Measurements from ENCODE around the gene RBM20.

The RBM20 gene

DNA sequence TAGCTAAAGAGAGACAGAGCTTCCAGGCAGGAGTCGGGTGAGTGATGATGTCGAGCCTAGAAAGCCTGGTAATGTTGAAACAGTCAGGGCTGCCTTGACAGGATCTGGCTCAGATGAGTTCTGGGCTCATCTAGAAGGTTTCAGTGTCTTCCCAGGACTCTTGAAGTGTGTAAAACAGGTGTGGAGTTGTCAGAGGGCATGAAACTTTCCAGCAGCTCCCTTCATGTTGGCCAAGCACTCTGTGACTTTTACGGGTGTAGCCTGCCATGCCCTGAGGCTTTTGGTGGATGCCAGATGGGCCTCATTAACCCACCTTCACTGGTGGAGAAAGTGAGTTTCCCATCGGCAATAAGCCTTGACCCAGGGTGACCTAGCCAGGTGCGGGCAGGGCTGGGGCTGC lies 161.2 kb downstream of the RBM20 start:
- H3K27me3 Mint-ChIP-seq (ENCODE audit: low read depth), result peaks cover 4% of the 10 kb centered on the region
- no peaks in the 10 kb centered on the region for H3K9me3 Mint-ChIP-seq
- H3K4me1 Mint-ChIP-seq, result peaks cover 34% of the 10 kb centered on the region
- TF ChIP-seq, protein P1, sequence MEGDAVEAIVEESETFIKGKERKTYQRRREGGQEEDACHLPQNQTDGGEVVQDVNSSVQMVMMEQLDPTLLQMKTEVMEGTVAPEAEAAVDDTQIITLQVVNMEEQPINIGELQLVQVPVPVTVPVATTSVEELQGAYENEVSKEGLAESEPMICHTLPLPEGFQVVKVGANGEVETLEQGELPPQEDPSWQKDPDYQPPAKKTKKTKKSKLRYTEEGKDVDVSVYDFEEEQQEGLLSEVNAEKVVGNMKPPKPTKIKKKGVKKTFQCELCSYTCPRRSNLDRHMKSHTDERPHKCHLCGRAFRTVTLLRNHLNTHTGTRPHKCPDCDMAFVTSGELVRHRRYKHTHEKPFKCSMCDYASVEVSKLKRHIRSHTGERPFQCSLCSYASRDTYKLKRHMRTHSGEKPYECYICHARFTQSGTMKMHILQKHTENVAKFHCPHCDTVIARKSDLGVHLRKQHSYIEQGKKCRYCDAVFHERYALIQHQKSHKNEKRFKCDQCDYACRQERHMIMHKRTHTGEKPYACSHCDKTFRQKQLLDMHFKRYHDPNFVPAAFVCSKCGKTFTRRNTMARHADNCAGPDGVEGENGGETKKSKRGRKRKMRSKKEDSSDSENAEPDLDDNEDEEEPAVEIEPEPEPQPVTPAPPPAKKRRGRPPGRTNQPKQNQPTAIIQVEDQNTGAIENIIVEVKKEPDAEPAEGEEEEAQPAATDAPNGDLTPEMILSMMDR (IDR thresholded peaks at IDR 0.05; ENCODE audit: unreplicated experiment in 3 of 3), result no peak
- H3K27ac Mint-ChIP-seq, result no peak overlapping the region
- H3K4me3 Mint-ChIP-seq, result no peak overlapping the region
- H3K36me3 Mint-ChIP-seq (ENCODE audit: low read depth), result peaks cover 8% of the 10 kb centered on the region

DNA sequence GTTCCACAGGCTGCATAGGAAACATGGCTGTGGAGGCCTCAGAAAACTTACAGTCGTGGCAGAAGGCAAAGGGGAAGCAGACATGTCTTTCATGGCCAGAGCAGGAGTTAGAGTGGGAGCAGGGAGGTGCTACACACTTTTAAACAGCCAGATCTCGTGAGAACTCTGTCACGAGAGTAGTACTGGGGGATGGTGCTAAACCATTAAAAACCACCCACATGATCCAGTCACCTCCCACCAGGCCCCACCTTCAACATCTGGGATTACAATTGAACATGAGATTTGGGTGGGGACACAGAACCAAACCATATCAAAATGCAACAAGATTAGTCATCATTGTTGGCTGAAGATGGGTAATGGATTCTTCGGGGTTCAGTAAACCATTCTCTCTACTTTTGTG lies 162.2 kb downstream of the RBM20 start:
- H3K27me3 Mint-ChIP-seq (ENCODE audit: low read depth), result peaks cover 4% of the 10 kb centered on the region
- no peaks in the 10 kb centered on the region for H3K9me3 Mint-ChIP-seq
- TF ChIP-seq, protein P1 (IDR thresholded peaks at IDR 0.05; ENCODE audit: unreplicated experiment in 3 of 3), result no peak
- H3K4me3 Mint-ChIP-seq, result no peak overlapping the region
- peaks cover 4% of the 10 kb centered on the region for H3K36me3 Mint-ChIP-seq (ENCODE audit: low read depth)
- no peak overlapping the region for H3K27ac Mint-ChIP-seq
- H3K4me1 Mint-ChIP-seq, result peaks cover 34% of the 10 kb centered on the region

DNA sequence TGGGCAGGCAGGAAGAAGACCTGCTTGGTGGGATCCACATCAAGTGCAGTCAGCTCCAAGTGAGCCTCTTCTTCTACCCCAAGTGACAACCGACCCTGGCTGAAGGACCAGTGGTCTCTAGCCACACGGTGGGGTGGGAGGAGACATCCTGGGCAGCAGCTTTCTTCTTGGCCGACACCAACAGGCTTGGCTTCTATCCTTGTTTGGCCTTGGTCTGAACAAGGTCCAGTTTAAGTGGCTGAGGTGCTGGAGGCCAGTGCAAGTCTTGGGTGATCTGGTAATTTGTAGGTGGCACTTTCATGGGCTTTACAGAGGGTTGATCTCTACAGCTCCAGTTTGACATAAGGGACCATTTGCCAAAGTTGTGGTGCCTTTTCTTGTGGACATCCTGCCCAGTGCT lies 164.0 kb downstream of the RBM20 start:
- Mint-ChIP-seq H3K27ac (no peak overlapping the region), H3K9me3 (no peaks in the 10 kb centered on the region), H3K4me3 (no peak overlapping the region), H3K36me3 (ENCODE audit: low read depth) (peaks cover 7% of the 10 kb centered on the region), H3K27me3 (ENCODE audit: low read depth) (peaks cover 4% of the 10 kb centered on the region), H3K4me1 (peaks cover 19% of the 10 kb centered on the region)
- TF ChIP-seq, protein P1 (IDR thresholded peaks at IDR 0.05; ENCODE audit: unreplicated experiment in 3 of 3), result no peak

DNA sequence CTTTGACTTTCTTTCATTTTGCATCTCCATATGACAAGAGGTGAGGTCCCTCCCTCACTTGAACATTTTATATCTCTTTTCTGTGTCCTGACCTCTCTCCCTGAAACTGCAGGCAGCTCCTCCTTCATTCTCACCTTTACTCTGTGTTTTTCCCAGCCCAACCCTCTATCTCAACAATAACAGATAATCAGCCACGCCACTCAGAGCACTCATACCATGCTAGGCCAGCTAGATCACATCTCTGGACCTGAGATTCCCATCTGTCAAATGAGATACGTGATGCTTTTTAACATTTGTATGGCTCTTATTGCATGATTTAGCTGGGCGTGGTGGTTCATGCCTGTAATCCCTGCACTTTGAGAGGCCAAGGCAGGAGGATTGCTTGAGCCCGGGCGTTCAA lies 164.5 kb downstream of the RBM20 start:
- no peak overlapping the region for H3K4me3 Mint-ChIP-seq
- peaks cover 15% of the 10 kb centered on the region for H3K4me1 Mint-ChIP-seq
- H3K9me3 Mint-ChIP-seq, result no peaks in the 10 kb centered on the region
- TF ChIP-seq, protein P1 (IDR thresholded peaks at IDR 0.05; ENCODE audit: unreplicated experiment in 3 of 3), result no peak
- peaks cover 4% of the 10 kb centered on the region for H3K27me3 Mint-ChIP-seq (ENCODE audit: low read depth)
- H3K27ac Mint-ChIP-seq, result no peak overlapping the region
- H3K36me3 Mint-ChIP-seq (ENCODE audit: low read depth), result peaks cover 7% of the 10 kb centered on the region

DNA sequence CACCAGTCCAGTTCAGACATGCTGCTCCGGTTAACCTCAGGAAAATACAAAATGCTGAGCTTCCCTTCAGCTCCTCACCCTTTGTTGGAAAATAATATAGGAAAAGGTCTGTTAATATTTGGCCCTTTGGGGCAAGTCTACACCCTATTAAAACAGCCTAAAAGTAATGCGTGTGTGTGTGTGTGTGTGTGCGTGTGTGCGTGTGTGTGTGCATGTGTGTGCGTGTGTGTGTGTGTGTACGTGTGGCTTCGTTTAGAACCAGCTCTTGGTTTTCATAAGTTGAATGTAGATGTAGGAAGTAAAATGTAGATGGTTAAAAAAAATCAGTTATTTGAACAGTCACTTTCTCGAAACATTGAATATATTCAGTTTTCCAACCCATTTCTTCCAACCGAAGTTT lies 166.5 kb downstream of the RBM20 start:
- no peak overlapping the region for H3K27ac Mint-ChIP-seq
- TF ChIP-seq, protein P1 (IDR thresholded peaks at IDR 0.05; ENCODE audit: unreplicated experiment in 3 of 3), result no peak
- H3K27me3 Mint-ChIP-seq (ENCODE audit: low read depth), result peaks cover 4% of the 10 kb centered on the region
- peaks cover 7% of the 10 kb centered on the region for H3K36me3 Mint-ChIP-seq (ENCODE audit: low read depth)
- H3K4me1 Mint-ChIP-seq, result peaks cover 9% of the 10 kb centered on the region
- no peaks in the 10 kb centered on the region for H3K9me3 Mint-ChIP-seq
- no peak overlapping the region for H3K4me3 Mint-ChIP-seq

DNA sequence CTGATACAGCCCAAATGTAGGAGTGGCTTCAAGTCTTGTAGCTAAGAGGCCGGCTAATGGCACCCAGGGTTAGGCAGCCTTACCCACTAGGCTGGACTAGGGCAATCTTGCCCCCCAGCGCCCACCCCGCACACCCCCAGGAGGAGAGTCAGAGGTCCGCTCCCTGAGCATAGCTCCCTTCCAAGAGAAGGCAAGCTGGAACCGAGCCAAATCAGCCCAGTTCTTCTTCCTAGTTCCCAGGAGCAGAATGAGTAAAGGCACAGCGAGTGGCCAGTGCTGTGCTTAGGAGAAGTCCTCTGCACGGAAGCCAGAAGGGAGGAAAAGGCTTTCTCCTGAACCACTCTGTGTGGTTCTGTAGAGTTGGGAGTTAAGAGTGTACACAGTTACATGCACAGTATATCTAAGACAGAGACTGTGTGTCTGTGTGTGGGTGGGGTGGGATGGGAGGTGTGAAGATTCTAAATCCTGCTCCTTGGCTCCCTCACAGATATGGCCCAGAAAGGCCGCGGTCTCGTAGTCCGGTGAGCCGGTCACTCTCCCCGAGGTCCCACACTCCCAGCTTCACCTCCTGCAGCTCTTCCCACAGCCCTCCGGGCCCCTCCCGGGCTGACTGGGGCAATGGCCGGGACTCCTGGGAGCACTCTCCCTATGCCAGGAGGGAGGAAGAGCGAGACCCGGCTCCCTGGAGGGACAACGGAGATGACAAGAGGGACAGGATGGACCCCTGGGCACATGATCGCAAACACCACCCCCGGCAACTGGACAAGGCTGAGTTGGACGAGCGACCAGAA lies 167.8 kb downstream of the RBM20 start:
- no peaks in the 10 kb centered on the region for H3K9me3 Mint-ChIP-seq
- peaks cover 16% of the 10 kb centered on the region for H3K4me1 Mint-ChIP-seq
- H3K36me3 Mint-ChIP-seq (ENCODE audit: low read depth), result peaks cover 7% of the 10 kb centered on the region
- H3K27ac Mint-ChIP-seq, result no peak overlapping the region
- TF ChIP-seq, protein P1 (IDR thresholded peaks at IDR 0.05; ENCODE audit: unreplicated experiment in 3 of 3), result no peak
- H3K27me3 Mint-ChIP-seq (ENCODE audit: low read depth), result peaks cover 8% of the 10 kb centered on the region
- no peak overlapping the region for H3K4me3 Mint-ChIP-seq
